Measurements from ENCODE around the gene SLC25A13. TPM values are rescaled to one million over a fixed set of nuclear protein-coding genes. Genes with fewer than 3 reads are reported as not detected.
A peak's percentile ranks its signal among the peaks of the same experiment; 100 is the strongest.

Gene SLC25A13
- total and polyA plus RNA-seq, 8 donors: 20.2 to 41.2 (median 25.1) TPM

DNA sequence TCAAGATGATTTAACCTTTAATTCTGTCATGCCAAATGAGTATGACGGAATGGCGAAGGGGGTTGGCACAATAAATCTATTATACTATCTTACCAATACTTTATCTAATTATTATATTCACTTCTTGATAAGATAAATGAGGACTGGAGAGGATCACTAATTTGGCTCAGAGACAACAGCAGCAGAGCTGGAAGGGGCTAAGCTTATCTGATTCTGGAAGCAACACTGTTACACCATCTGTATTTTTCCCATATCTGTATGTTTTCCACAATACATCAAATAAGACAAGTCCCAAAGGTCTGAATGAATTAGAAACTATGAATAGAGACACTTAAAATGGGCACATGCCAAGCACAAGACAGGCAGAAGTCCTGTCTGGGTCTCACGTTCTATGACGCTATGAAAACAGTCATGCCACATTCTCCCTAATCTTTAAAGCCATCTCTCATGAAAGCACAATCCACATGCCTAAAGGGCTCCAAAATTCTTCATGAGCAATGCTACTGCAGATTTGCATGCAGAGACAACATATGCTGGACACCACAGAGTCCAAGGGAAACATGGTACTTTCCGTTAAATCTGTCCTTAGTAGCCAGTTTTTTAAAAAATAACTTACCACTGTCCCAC is 88.3 kb downstream of the SLC25A13 start:
- H3K27me3 ChIP-seq: no peaks in the 10 kb centered on the region
- H3K4me1 ChIP-seq: peaks cover 0 to 7% of the 10 kb centered on the region in 2 donors
- ATAC-seq (no peak), DNase-seq (no peak)
- no peaks in the 10 kb centered on the region for H3K9me3 ChIP-seq
- H3K27ac ChIP-seq: no peak overlapping the region
- peaks cover 0 to 23% of the 10 kb centered on the region in 2 donors for H3K36me3 ChIP-seq
- TF ChIP-seq CTCF (IDR thresholded peaks at IDR 0.05): no peak
- intact Hi-C loops (cut with DNase I): no loop called here
- no peak overlapping the region for H3K4me3 ChIP-seq

DNA sequence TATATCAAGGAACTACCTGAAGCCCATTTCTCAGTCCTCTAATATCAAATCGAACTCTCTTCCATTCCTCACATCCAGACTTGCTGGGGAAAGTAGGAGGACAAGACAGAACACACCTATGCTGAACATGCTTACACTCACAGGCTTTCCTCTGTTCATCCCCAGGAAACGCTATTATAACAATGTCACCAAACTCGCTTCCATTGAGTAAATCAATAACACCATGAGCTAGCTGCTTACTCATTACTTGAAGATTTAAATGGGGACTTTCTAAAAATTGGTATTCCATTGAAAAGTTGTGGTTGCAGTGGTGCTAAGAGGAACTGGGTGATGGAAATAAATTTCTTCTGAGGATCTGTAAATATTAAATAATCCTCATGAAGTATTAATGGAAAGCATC is 88.8 kb downstream of the SLC25A13 start:
- Histone ChIP-seq H3K9me3 (no peaks in the 10 kb centered on the region), H3K4me1 (peaks cover 0 to 7% of the 10 kb centered on the region in 2 donors), H3K4me3 (no peak overlapping the region), H3K27ac (no peak overlapping the region), H3K36me3 (peaks cover 0 to 29% of the 10 kb centered on the region in 2 donors), H3K27me3 (no peaks in the 10 kb centered on the region)
- ATAC-seq: no peak
- TF ChIP-seq CTCF (IDR thresholded peaks at IDR 0.05): no peak
- intact Hi-C loops (cut with DNase I): no loop called here
- DNase-seq: no peak

DNA sequence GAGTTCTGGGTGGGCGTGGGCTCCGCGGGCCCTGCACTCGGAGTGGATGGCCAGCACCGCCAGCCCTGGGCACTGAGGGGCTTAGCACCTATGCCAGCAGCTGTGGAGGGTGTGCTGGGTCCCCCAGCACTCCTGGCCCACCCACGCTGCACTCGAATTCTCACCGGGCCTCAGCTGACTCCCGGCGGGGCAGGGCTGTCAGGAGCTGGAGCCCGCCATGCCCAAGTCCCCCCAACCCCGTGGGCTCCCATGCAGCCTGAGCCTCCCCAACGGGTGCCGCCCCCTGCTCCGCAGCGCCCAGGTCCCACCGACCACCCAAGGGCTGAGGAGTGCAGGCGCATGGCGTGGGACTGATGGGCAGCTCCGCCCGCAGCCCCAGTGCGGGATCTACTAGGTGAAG is 93.1 kb downstream of the SLC25A13 start:
- Histone ChIP-seq H3K4me3 (no peak overlapping the region), H3K27me3 (no peaks in the 10 kb centered on the region), H3K27ac (no peak overlapping the region), H3K36me3 (peaks cover 0 to 23% of the 10 kb centered on the region in 2 donors), H3K4me1 (no peaks in the 10 kb centered on the region), H3K9me3 (no peaks in the 10 kb centered on the region)
- no peak for TF ChIP-seq CTCF (IDR thresholded peaks at IDR 0.05)
- DNase-seq (peak in 1 of 4 donors; percentile 69), ATAC-seq (no peak)
- intact Hi-C loops (cut with DNase I): no loop called here

DNA sequence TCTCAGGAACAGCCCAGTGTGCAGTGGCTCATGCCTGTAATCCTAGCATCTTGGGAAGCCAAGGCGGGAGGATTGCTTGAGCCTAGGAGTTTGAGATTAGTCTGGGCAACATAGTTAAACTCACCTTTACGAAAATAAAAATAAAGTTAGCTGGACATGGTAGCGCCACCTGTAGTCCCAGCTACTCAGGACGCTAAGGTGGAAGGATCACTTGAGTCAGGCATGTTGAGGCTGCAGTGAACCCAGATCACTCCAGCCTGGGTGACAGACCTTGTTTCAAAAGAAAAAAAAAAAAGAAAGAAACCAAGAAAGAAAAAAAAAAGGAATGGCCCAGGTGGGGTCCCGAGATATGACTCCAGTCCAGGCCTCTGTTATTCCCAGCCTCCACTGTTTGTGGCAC is 96.6 kb downstream of the SLC25A13 start:
- H3K36me3 ChIP-seq: peaks cover 0 to 20% of the 10 kb centered on the region in 2 donors
- H3K27me3 ChIP-seq: no peaks in the 10 kb centered on the region
- TF ChIP-seq CTCF (IDR thresholded peaks at IDR 0.05): no peak
- intact Hi-C loops (cut with DNase I): no loop called here
- no peaks in the 10 kb centered on the region for H3K4me1 ChIP-seq
- no peak overlapping the region for H3K4me3 ChIP-seq
- DNase-seq (no peak), ATAC-seq (no peak)
- H3K27ac ChIP-seq: no peak overlapping the region
- no peaks in the 10 kb centered on the region for H3K9me3 ChIP-seq

DNA sequence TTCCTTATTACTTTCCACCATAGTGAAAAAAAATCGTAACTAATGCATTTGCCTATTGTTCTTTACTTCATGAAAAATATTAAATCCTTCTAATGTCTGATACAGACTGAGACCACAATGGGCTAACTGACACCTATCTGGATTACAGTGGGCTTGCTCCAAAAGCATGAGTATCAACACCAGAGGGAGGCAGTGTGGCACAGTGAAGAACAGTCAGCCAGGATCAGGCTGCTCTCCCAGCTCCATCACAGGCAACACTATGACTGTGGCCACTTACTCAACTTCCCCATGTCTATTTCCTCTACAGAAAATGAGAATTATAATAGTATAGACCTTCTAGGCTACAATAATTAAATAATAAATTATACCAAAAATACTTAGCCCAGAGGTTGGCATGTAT is 97.2 kb downstream of the SLC25A13 start:
- Histone ChIP-seq H3K27ac (no peak overlapping the region), H3K4me3 (no peak overlapping the region), H3K4me1 (no peaks in the 10 kb centered on the region), H3K27me3 (no peaks in the 10 kb centered on the region), H3K9me3 (no peaks in the 10 kb centered on the region), H3K36me3 (peaks cover 0 to 16% of the 10 kb centered on the region in 2 donors)
- peak; percentile 58 for ATAC-seq
- no peak for TF ChIP-seq CTCF (IDR thresholded peaks at IDR 0.05)
- DNase-seq: no peak
- intact Hi-C loops (cut with DNase I): no loop called here

Measured in left lung (tissue), 10 donors.